ENCODE results near the gene CLCN7.
"Not testable (repeated sequence)": the region's sequence is repeated elsewhere in the genome, so short reads cannot be mapped to it uniquely, and the experiment has no call there.

Gene CLCN7

DNA sequence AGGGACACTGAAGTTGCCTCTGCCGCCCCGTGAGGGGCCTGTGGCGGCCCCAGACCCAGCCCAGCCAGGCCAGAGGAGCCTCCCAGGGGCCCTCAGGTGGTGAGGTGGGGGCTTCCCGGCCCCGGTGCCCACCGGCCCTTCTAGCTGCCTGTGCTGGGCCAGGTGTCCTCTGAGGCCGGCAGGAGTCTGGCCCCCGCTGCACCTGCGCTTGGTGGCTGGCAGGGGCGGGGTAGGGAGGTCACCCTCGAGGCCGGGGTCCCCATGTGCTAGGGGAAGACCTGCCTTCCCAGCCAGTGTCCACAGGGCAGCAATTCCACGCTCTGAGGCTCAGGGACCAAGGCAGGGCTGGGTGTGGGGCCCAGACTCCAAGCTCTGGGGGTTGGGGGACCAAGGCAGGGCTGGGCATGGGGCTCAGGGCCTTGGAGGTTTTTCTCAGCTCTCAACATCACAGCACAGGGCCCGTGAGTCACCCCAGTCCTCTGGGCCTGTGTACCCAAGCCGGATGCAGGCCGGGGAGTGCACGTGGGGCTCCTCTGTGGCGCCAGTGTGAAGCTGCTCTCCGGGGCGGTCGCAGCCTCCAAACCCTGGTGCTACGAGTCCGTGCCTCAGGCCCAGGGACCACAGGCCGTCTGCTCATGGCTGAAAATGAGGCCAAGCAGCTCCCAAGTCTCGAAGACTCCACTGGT is 29.2 kb downstream of the CLCN7 start:
- no peak for DNase-seq (ENCODE audit: low read depth in 2 of 2)
- no peak overlapping the region for H3K4me3 ChIP-seq (replicated peaks in 1 of 2; ENCODE audit: low read depth in 2 of 2, low read length in 2 of 2)
- TF ChIP-seq, protein P1, sequence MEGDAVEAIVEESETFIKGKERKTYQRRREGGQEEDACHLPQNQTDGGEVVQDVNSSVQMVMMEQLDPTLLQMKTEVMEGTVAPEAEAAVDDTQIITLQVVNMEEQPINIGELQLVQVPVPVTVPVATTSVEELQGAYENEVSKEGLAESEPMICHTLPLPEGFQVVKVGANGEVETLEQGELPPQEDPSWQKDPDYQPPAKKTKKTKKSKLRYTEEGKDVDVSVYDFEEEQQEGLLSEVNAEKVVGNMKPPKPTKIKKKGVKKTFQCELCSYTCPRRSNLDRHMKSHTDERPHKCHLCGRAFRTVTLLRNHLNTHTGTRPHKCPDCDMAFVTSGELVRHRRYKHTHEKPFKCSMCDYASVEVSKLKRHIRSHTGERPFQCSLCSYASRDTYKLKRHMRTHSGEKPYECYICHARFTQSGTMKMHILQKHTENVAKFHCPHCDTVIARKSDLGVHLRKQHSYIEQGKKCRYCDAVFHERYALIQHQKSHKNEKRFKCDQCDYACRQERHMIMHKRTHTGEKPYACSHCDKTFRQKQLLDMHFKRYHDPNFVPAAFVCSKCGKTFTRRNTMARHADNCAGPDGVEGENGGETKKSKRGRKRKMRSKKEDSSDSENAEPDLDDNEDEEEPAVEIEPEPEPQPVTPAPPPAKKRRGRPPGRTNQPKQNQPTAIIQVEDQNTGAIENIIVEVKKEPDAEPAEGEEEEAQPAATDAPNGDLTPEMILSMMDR (IDR thresholded peaks at IDR 0.05; ENCODE audit: low read depth, low read length) = no peak

DNA sequence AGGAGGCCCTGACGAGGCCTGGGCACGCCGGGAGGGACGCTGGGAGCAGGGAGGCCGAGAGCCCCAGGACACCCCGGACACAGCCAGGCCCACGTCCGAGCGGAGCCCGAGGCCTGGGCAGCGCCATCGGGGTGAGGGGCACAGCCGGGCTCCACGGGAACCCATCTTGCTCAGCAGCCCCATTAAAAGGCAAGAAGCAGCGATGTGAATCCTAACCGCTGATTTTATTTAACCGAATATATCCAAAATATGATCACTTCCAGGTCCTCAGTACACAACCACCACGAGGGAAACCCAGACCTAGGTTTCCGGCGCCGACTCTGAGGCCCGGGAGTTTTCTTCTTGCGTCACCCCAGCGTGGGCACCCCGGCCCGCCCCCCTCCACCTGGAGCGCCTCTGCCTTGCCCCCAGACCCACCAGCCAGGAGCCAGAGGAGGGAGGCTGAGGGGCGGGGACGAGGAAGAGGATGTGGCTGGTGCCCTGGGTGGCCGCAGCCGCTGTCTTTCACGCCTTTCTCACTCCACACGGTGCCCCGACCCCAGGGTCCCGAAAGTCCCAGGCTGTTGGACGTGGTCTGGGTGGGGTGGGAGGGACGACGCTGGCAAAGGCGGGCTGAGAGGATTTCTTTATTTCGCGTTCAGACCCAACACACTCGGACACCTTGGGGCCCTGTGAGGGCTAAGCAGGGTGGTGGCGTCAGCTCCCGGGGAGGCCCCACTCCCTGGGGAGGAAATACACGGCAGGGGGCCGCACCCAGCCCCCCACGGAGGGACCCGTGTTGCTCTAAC is 29.9 kb downstream of the CLCN7 start:
- no peak overlapping the region for H3K4me3 ChIP-seq (replicated peaks in 1 of 2; ENCODE audit: low read depth in 2 of 2, low read length in 2 of 2)
- no peak for DNase-seq (ENCODE audit: low read depth in 2 of 2)
- TF ChIP-seq, protein P1 (IDR thresholded peaks at IDR 0.05; ENCODE audit: low read depth, low read length) = no peak

DNA sequence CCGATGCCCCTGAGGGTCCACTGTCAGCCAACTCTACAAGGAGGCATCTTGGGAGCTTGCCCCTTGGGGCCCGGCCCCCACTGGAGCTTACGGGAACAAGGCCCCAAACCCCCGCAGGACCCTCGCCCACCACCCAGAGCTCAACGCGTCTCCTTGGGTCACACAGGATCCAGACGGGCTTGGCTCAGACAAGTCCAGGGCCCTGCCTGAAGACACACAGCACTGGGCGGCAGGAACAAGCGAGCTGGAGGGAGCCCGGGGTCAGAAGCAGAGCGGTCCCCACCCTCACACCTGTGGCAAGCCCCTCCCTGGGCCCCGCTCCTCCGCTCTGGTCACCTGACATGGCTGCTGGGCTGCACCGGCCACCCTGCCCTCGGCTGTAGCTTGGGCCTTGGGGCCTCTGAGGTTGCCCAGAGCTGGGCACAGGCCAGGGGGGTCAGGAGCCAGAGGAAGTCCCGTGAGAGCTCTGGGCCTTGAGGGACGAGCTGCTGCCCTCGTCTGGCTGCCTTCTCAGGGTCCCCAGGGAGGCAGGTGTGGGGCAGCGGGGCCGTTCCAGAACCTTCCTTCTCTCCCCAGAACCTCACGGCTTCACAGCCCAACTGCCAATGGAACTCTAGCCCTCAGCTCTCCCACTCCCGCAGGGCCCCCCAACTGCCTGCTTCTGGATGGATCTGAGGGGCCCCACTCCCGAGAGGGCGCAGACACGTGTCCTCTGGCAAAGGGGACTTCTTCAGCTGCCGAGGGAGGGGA is 30.7 kb downstream of the CLCN7 start, which contains the start of gene CCDC154:
CCDC154 (minus strand) TSS at position 577 of the 750 bp plus-strand sequence; CDS start at position 343, 234 bp downstream.
- TF ChIP-seq, protein P1 (IDR thresholded peaks at IDR 0.05; ENCODE audit: low read depth, low read length) = no peak
- DNase-seq (ENCODE audit: low read depth in 2 of 2) = no peak
- no peak within 1 kb of the TSS for H3K4me3 ChIP-seq (replicated peaks in 1 of 2; ENCODE audit: low read depth in 2 of 2, low read length in 2 of 2)

DNA sequence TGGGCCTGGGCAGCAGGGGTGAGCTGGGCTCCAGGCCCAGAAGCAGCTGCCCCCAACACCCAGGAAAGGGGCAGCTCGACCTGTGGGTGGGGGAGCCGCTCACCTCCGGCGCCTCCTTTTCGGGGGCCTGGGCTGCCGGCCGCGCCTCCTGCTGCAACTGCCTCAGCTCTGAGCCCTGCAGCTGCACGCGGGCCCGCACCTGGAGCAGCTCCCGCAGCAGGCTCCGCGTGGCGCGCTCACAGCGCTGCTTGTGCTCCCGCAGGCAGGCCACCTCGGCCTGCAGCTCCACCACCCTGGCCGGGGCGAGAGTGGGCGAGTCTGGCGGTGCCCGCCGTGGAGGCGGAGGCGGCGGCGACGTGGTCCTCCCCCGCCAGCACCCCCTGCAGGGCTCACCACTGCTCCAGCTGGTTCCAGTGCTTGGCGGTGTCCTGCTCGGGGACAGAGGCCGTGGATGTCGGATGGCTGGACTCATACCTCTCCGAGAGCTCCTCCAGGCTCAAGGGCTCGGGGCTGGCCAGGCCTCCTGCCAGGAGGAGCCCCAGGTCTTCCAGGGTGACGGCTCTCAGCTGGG is 31.3 kb downstream of the CLCN7 start:
- TF ChIP-seq, protein P1 (IDR thresholded peaks at IDR 0.05; ENCODE audit: low read depth, low read length) = no peak
- no peak overlapping the region for H3K4me3 ChIP-seq (replicated peaks in 1 of 2; ENCODE audit: low read depth in 2 of 2, low read length in 2 of 2)
- DNase-seq (ENCODE audit: low read depth in 2 of 2) = no peak

DNA sequence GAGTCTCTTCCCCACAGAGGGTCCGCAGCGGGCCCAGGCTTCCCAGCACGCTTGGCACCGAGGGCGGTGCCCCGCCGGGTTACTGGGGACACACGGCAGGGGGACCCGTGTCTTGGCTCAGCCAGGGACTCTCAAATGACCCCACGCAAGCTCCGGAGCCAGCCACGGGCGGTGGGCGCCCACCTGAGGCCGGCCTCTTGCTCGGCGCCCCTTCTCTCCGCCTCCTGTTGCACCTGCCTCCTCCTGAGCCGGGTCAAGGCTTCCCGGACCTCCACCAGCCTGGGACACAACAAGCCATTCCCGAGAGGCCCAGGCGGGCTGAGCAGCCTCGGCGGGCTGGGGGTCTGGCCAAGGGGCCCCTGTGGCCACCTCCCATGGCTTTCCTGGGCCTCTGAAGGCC is 32.1 kb downstream of the CLCN7 start:
- DNase-seq (ENCODE audit: low read depth in 2 of 2) = no peak
- TF ChIP-seq, protein P1 (IDR thresholded peaks at IDR 0.05; ENCODE audit: low read depth, low read length) = no peak
- no peak overlapping the region for H3K4me3 ChIP-seq (replicated peaks in 1 of 2; ENCODE audit: low read depth in 2 of 2, low read length in 2 of 2)

DNA sequence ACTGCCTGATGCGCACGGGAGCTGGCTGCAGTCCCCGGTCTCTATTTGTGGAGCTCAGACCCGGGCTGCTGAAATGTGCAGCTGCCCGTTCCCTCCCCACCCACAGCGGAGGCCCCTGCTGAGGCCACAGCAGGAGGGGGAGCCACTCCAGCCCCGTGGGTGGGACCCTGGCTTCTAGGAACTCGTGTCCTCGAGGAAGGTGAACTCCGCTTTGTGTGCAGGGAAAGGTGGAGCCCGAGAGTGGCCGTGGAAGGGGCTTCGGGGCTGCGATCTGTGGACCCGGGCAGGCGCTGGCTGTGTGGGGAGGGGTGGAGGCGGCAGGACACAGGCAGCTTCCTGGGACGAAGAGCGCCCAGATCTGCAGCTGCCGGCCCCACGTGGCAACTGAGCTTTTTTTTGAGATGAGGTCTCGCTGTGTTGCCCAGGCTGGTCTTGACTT is 33.4 kb downstream of the CLCN7 start:
- no peak for DNase-seq (ENCODE audit: low read depth in 2 of 2)
- H3K4me3 ChIP-seq (replicated peaks in 1 of 2; ENCODE audit: low read depth in 2 of 2, low read length in 2 of 2) = no peak overlapping the region
- TF ChIP-seq, protein P1 (IDR thresholded peaks at IDR 0.05; ENCODE audit: low read depth, low read length) = no peak

DNA sequence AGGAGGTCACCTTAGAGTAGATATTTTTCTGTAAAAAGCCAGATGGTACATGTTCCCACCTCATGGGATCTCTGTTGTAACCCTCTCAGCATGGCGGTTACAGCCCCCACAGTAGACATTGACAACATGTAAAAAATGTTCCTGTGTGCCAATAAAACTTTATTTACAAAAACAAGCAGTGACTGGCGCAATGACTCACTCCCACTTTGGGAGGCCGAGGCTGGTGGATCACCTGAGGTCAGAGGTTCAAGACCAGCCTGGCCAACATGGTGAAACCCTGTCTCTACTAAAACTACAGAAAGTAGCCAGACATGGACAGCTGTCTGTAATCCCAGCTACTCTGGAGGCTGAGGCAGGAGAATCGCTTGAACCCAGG is 35.1 kb downstream of the CLCN7 start:
- DNase-seq (ENCODE audit: low read depth in 2 of 2); H3K4me3 ChIP-seq (replicated peaks in 1 of 2; ENCODE audit: low read depth in 2 of 2, low read length in 2 of 2): not testable (repeated sequence)

All from cardiac fibroblast (primary cell).